ENCODE data around the gene VWF. TPM values are rescaled to one million over a fixed set of nuclear protein-coding genes. Genes with fewer than 3 reads are reported as not detected.
A peak's percentile ranks its signal among the peaks of the same experiment; 100 is the strongest.

VWF gene
- total and polyA plus RNA-seq, 2 donors, result 61.8 to 97.0 TPM

DNA sequence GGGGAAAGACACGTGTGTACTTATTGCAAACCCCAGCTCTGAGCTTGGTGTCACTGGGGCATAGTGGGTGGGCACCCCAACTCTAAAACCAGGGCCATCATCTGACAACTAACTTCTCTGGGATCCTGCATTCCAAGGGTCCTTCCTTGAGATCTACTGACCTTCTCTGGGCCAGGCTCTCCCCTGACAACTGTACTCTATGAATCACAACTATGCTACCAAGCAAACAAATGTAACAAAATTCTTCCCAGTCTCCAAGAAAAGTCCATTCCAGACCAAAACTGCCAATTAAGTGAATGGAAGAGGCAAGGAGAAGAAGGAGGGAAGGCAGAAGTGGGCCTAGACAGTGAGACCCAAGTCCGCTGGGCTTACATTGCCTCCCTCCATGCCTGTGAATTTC, 38.2 kb downstream of the VWF start:
- Histone ChIP-seq H3K4me3 (ENCODE audit: low read depth, low read length) (no peak overlapping the region), H3K36me3 (ENCODE audit: insufficient read depth) (no peaks in the 10 kb centered on the region), H3K4me1 (ENCODE audit: insufficient read depth) (no peaks in the 10 kb centered on the region), H3K27ac (ENCODE audit: low read depth) (no peak overlapping the region)
- no peak for DNase-seq (ENCODE audit: extremely low spot score)
- 95% methylated on average over 2 of the region's 2 CpGs for WGBS

DNA sequence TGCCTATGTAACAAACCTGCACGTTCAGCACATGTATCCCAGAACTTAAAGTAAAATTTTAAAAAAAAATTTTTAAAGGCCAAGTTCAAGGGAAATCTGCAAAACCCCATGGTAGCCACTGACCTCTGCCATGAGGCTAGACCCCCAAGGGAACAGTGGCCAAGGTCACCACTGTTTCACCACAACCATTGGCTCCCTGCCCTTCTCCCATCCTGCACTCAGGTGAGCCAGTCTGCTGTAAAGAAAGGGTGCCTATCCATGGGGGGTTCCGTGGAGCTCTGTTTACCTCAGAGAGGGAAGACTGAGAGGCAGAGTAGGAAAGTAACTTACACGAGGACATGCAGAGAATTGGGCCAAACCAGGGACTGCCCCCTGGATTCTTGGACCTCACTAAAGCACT, 38.6 kb downstream of the VWF start:
- WGBS, result 86% methylated on average over 3 of the region's 3 CpGs
- no peak for DNase-seq (ENCODE audit: extremely low spot score)
- Histone ChIP-seq H3K27ac (ENCODE audit: low read depth) (no peak overlapping the region), H3K36me3 (ENCODE audit: insufficient read depth) (no peaks in the 10 kb centered on the region), H3K4me1 (ENCODE audit: insufficient read depth) (no peaks in the 10 kb centered on the region), H3K4me3 (ENCODE audit: low read depth, low read length) (no peak overlapping the region)

GRCh38 chr12:6084969-6085450, 39.5 kb downstream of the VWF start:
- Histone ChIP-seq H3K27ac (ENCODE audit: low read depth) (no peak overlapping the region), H3K4me1 (ENCODE audit: insufficient read depth) (no peaks in the 10 kb centered on the region), H3K4me3 (ENCODE audit: low read depth, low read length) (no peak overlapping the region), H3K36me3 (ENCODE audit: insufficient read depth) (no peaks in the 10 kb centered on the region)
- WGBS, result 93% methylated on average over 6 of the region's 6 CpGs
- no peak for DNase-seq (ENCODE audit: extremely low spot score)

- H3K4me3 ChIP-seq (ENCODE audit: low read depth, low read length), result no peak overlapping the region
- DNase-seq (ENCODE audit: extremely low spot score), result peak; percentile 43
- 39% methylated on average over 7 of the region's 7 CpGs for WGBS
- H3K4me1 ChIP-seq (ENCODE audit: insufficient read depth), result no peaks in the 10 kb centered on the region
- no peaks in the 10 kb centered on the region for H3K36me3 ChIP-seq (ENCODE audit: insufficient read depth)
- H3K27ac ChIP-seq (ENCODE audit: low read depth), result no peak overlapping the region
These were observed 40.1 kb downstream of the VWF start for GRCh38 chr12:6084261-6084968.

GRCh38 chr12:6083601-6084000, 40.9 kb downstream of the VWF start:
- Histone ChIP-seq H3K36me3 (ENCODE audit: insufficient read depth) (no peaks in the 10 kb centered on the region), H3K27ac (ENCODE audit: low read depth) (no peak overlapping the region), H3K4me1 (ENCODE audit: insufficient read depth) (no peaks in the 10 kb centered on the region), H3K4me3 (ENCODE audit: low read depth, low read length) (no peak overlapping the region)
- WGBS, result 79% methylated on average over 4 of the region's 4 CpGs
- DNase-seq (ENCODE audit: extremely low spot score), result no peak

- Histone ChIP-seq H3K4me3 (ENCODE audit: low read depth, low read length) (no peak overlapping the region), H3K36me3 (ENCODE audit: insufficient read depth) (no peaks in the 10 kb centered on the region), H3K4me1 (ENCODE audit: insufficient read depth) (no peaks in the 10 kb centered on the region), H3K27ac (ENCODE audit: low read depth) (no peak overlapping the region)
- WGBS, result 82% methylated on average over 3 of the region's 3 CpGs
- no peak for DNase-seq (ENCODE audit: extremely low spot score)
These were observed 41.9 kb downstream of the VWF start for GRCh38 chr12:6082613-6083012.

DNA sequence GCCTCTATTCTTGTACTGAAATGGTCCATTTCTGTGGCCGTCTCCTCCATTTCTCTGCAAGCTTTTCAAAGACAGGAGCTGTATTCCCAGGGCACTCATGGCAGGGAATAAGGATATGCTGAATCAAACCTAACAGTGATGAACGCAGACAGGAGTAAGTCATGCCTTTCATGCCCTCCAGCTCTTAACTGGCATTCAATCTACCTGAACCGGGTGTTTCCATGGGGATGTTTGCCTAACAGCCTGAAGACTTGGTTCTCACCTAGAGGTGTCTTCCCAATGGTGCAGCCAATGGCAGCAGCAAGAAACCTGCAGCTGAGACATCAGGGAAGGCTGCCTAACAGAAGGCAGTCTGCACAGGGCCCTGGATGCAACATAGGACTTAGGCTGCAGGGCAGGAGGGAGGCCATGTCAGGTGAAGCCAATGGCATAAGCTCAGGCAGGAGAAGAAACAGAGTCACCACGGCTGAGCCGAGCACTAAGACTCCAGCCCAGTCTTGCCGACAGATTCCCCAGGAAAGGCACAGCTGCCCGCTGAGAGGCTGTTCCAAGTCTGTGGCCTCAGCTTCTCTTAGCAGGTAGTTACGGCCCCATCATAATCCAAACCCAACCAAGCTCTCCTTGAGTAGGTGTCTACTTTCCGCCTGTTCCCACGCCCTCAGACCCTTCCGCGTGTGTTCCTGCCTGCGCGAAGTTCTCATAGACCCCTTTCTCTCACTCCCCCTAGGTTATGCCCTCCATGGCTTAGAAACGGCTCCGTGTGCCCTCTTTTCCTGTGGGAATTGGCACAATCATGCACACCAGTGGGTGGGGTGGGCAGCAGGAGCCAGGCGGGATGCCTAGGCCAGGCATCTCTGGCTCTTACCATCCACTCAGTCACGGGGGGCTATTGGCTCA, 44.1 kb downstream of the VWF start:
- H3K27ac ChIP-seq (ENCODE audit: low read depth), result no peak overlapping the region
- no peak for DNase-seq (ENCODE audit: extremely low spot score)
- WGBS, result 93% methylated on average over 18 of the region's 18 CpGs
- H3K36me3 ChIP-seq (ENCODE audit: insufficient read depth), result no peaks in the 10 kb centered on the region
- no peak overlapping the region for H3K4me3 ChIP-seq (ENCODE audit: low read depth, low read length)
- H3K4me1 ChIP-seq (ENCODE audit: insufficient read depth), result no peaks in the 10 kb centered on the region

- H3K27ac ChIP-seq (ENCODE audit: low read depth), result no peak overlapping the region
- H3K4me1 ChIP-seq (ENCODE audit: insufficient read depth), result no peaks in the 10 kb centered on the region
- no peaks in the 10 kb centered on the region for H3K36me3 ChIP-seq (ENCODE audit: insufficient read depth)
- no peak overlapping the region for H3K4me3 ChIP-seq (ENCODE audit: low read depth, low read length)
- DNase-seq (ENCODE audit: extremely low spot score), result no peak
- WGBS, result 82% methylated on average over 3 of the region's 3 CpGs
These were observed 45.9 kb downstream of the VWF start for GRCh38 chr12:6078398-6079096.

GRCh38 chr12:6077692-6078083, 46.8 kb downstream of the VWF start:
- Histone ChIP-seq H3K27ac (ENCODE audit: low read depth) (no peak overlapping the region), H3K4me1 (ENCODE audit: insufficient read depth) (no peaks in the 10 kb centered on the region), H3K36me3 (ENCODE audit: insufficient read depth) (no peaks in the 10 kb centered on the region), H3K4me3 (ENCODE audit: low read depth, low read length) (no peak overlapping the region)
- no peak for DNase-seq (ENCODE audit: extremely low spot score)
- WGBS, result 95% methylated on average over 6 of the region's 6 CpGs

DNA sequence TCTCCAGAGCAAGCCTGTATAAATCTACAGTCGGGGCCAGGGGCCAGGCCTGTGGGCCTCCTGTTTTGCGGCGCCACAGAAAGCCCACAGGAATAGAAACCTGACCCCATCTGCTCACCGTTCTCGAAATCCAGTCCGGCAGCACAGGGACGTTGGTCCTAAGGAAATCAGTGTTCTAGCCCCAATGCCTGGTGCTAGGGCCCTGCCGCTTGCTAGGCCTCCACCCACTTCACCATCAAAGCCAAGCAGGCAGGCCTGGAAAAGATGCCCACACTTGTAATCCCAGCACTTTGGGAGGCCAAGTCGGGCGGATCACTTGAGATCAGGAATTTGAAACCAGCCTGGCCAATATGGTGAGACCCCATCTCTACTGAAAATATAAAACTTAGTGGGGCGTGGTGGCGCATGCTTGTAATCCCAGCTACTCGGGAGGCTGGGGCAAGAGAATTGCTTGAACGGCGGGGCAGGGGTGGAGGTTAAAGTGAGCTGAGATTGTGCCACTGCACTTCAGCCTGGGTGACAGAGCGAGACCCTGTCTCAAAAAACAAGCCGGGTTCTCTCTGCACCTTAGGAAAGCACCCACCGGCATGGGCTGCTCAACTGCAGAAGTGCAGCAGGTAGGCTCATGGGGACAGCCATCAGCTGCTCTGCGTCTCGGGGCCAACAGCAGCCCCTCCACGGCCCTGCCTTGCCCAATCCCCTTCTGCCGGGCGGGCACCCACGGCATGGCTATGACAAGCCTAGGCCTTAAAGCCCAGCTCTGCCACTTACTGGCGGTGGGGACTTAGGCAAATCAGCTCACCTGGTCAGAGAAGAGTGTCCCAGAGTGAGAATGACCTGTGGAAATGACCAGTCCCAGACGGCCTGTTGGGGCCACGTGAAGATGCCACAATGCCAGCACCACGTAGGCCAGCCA, 47.4 kb downstream of the VWF start:
- H3K4me3 ChIP-seq (ENCODE audit: low read depth, low read length), result no peak overlapping the region
- no peak overlapping the region for H3K27ac ChIP-seq (ENCODE audit: low read depth)
- 95% methylated on average over 28 of the region's 28 CpGs for WGBS
- H3K36me3 ChIP-seq (ENCODE audit: insufficient read depth), result no peaks in the 10 kb centered on the region
- no peak for DNase-seq (ENCODE audit: extremely low spot score)
- H3K4me1 ChIP-seq (ENCODE audit: insufficient read depth), result no peaks in the 10 kb centered on the region

DNA sequence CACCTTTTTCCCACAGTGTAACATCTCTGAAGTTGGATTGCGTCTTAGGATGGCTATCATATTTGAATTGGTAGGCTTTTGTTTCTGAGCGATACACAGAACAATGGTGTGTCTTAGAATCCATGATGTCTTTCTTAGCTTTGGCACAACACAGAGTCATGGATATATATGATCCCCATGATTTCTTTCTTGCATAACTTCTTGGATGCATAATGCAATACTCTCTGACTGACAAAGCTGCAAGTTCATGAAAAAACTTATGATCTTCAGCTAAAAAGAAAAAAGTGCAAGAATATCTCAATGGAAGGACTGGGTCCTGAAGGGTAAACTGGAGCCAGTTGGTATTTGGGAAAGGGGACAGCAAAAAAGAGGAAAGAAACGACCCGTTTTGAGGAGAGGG, 48.1 kb downstream of the VWF start:
- H3K4me3 ChIP-seq (ENCODE audit: low read depth, low read length), result no peak overlapping the region
- 94% methylated on average over 4 of the region's 4 CpGs for WGBS
- DNase-seq (ENCODE audit: extremely low spot score), result no peak
- H3K27ac ChIP-seq (ENCODE audit: low read depth), result no peak overlapping the region
- H3K36me3 ChIP-seq (ENCODE audit: insufficient read depth), result no peaks in the 10 kb centered on the region
- H3K4me1 ChIP-seq (ENCODE audit: insufficient read depth), result no peaks in the 10 kb centered on the region

GRCh38 chr12:6074979-6075585, 49.4 kb downstream of the VWF start:
- Histone ChIP-seq H3K4me3 (ENCODE audit: low read depth, low read length) (peak overlapping the region; percentile 7), H3K4me1 (ENCODE audit: insufficient read depth) (no peaks in the 10 kb centered on the region), H3K36me3 (ENCODE audit: insufficient read depth) (no peaks in the 10 kb centered on the region), H3K27ac (ENCODE audit: low read depth) (no peak overlapping the region)
- DNase-seq (ENCODE audit: extremely low spot score), result no peak
- WGBS, result 51% methylated on average over 31 of the region's 31 CpGs
